Measurements from ENCODE around the gene C19orf73.

- TF ChIP-seq CTCF (IDR thresholded peaks at IDR 0.05; ENCODE audit: low read depth, low read length, missing input control) = no peak
- TF ChIP-seq JUND (IDR thresholded peaks at IDR 0.05) = no peak
- TF ChIP-seq EGR1 (IDR thresholded peaks at IDR 0.05; ENCODE audit: low read depth in 2 of 2) = no peak
- TF ChIP-seq MAX (IDR thresholded peaks at IDR 0.05) = no peak
- TF ChIP-seq FOXA2 (IDR thresholded peaks at IDR 0.05) = no peak
- TF ChIP-seq RXRA (IDR thresholded peaks at IDR 0.05) = no peak
- no peak for TF ChIP-seq HNF4A (conservative IDR thresholded peaks at IDR 0.05)
- TF ChIP-seq YY1 (IDR thresholded peaks at IDR 0.05) = no peak
Observed at GRCh38 chr19:49116544-49116943, 2.4 kb downstream of the C19orf73 start.
